ENCODE data around the gene TATDN3.

DNA sequence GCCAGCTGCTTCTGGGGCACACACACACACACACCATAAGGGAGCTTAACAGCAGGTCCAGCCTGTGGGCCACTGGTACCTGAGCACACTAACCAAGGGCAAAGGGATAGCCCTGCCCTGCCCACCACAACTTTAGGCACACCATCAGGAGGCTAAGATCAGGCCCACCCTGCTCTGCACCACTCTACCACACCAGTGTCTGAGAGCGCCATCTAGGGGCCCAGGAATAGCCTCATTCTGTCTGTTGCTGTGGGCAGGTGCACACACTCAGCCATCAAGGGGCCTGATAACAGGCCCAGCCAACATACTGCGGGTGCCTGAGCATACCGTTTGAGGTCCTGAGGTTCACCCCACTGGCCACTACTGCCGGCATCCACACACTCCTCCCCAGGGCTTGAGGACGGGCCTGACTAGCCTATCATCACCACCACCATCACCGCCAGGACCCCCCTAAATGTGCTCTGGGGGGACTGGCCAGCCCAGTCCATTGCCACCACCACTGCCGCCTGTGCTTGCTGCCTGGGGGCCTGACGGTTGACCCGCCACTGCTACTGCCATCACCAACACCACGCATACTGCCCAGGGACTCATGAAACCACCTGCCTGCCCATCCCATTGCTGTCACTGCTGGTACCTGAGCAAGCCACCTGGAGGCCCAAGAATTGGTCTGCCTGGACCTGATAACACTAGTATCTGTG is 31.4 kb upstream of the TATDN3 start:
- TF ChIP-seq CTCF (optimal IDR thresholded peaks at IDR 0.05 in 1 of 3, IDR thresholded peaks at IDR 0.05 in 1 of 3, conservative IDR thresholded peaks at IDR 0.05 in 1 of 3; ENCODE audit: extremely low read depth in 1 of 3, insufficient read depth in 2 of 3, low read length in 3 of 3): peak; percentile 44 to 72 (median 62)
- TF ChIP-seq EZH2 (IDR thresholded peaks at IDR 0.05; ENCODE audit: low read length): no peak
